ENCODE results near the gene OTUD4.
A peak's percentile ranks its signal among the peaks of the same experiment; 100 is the strongest.
"Not testable (repeated sequence)": the region's sequence is repeated elsewhere in the genome, so short reads cannot be mapped to it uniquely, and the experiment has no call there.

Gene OTUD4

DNA sequence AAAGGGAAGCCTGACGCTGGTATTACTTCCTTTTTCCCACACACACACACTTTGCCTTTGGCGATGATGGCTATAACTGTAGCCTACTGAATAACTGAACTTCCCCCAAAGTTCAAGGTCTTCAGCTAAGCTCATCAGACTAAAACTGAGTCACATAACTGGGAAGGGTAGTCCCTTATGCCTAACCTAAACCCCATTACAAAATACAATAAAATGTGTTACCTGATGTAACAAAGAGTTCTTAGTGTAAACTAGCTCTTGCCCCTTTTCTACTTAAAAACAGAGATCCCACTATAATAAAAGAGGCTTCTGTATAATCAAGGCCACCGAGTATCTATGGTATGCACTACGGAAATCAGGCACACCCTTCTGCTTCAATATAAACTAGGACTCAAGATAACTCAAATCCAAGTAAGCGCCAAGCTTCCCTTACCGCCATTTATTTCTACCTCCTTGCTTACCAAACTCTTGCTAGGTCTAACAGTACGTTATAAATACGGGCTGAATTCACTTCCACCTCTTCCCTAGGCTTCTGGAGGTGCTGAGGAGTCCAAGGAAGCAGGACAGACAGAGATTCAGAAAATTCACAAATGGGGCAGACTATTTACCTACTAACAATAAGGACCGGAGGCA, 2.4 kb downstream of the OTUD4 start:
- DNase-seq: peak; percentile 1 to 8

DNA sequence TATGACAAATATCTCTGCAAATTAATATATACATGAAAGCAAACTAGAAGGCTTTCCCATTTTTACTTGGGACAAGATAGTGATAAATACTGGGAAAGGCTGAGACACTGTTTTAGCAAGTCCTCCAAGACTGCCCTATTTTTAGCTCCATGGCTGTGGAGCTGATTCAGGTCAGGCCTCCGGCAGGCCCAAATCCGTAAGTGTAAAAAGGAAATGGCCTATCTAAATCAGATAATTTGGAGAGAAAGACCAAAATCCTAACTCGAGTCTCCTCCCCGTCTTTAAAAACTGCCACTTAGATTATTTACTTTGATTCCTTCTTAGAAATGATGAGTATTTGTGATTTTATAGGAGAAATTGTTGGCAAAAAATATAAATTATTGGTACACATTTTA, 2.9 kb downstream of the OTUD4 start:
- no peak for DNase-seq

DNA sequence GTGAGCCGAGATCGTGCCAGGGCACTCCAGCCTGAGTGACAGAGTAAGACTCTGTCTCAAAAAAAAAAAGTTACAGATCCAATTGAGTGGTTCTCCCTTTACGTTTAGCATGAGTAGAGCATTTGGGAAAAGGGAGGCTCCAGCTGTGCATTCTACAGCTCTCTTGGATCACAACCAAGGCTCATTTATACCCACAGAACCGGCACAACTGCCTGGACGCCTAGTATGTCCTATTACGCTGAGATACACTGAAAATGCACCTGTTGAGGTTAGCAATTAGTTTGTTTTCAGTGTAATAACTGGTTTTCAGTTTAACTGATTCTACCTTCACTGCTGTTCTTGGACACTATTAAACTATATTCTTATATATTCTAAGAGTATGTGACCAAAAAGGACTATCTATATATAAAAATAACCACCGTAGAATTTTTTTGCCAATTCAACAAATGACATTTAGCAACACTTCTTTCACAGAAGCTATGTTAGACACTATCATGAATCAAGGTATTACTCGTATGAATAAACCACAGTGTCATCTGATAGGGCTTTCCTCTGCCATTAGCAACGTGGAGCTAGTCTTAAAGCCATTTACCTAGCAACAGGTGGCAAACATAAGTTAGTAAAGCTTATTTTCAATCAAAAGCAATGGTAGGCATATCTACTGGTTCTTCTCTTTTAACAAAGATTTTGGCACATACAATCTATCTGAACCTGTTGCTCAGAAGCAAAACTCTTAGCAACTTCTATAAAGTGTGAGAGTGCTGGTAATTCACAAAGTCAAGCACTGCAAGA, 3.6 kb downstream of the OTUD4 start:
- DNase-seq: no peak

DNA sequence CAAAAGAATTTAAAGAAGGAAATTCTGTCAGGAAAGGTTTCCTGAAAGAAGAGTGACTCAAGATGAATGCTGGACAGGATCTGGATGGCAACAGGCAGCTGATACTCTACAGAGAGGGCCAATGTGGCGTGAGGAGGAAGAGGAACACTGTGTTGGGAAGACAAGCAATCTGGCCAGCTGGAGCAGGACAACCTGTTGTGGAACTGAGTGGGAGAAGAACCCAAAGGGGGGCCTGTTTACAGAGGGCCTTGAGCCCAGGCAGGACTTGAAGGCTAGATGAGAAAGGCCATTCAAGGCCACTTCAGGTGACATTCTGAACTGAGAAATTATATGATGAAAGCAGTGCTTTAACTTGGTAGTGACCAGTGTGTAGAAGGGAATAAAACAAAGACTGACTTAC, 8.5 kb downstream of the OTUD4 start:
- DNase-seq: no peak

DNA sequence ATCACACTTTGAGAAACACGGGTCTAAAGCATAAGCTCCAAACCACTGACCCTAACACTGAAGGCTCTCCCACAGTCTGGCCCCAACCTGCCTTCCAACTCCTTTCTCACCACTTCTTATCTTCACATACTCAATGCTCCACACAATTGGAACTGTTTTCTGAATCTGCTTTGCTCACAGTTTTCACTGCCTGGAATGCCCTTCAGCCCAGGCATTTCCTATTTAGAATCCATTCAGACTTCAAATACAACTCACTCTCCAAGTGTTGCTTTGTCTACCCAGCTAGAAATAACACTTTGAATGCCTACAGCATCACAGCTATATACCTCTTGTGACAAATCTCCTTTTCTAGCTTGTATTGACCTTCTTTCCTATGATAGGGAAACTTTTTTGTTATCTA, 10.2 kb downstream of the OTUD4 start:
- DNase-seq: no peak

DNA sequence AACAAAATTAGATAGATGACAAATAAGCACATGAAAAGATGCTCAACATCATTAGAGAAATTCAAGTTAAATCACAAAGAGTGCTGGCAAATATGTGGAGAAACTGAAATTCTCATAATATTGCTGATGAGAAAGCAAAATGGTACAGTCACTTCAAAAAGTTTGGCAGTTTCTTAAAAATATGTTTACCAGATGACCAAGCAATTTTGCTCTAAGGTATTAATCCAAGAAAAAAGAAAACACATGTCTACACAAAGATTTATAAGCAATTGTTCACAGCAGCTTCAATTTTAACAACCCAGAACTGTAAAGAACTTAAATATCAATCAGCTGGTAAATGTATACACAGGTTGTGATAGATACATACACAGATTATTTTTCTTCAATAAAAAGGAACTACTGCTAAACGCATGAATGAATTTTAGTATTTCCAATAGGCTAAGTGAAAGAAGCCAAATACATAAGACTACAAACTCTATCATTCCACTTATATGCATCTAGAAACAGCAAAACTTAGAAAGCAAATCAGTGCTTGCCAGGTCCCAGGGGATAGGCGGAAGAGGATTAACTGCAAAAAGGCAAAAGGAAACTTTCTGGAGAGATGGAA, 11.7 kb downstream of the OTUD4 start:
- DNase-seq: no peak

DNA sequence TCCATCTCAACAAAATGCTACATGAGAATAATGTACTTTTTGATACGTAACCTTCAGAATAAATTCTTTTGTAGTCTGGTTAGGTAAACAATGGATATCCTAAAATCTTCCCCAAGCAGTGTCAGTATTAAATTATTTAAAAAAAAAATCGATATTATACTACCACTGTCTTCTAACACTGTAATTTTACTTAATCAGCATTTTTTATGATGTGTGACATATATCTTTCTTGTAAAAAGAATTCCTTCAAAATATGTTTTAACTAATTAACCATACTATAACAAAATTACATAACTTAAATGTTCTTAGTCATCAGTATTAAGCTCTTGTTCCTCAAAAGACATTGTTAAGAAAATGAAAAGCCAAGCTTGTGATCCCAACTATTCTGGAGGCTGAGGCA, 12.5 kb downstream of the OTUD4 start:
- DNase-seq: no peak

DNA sequence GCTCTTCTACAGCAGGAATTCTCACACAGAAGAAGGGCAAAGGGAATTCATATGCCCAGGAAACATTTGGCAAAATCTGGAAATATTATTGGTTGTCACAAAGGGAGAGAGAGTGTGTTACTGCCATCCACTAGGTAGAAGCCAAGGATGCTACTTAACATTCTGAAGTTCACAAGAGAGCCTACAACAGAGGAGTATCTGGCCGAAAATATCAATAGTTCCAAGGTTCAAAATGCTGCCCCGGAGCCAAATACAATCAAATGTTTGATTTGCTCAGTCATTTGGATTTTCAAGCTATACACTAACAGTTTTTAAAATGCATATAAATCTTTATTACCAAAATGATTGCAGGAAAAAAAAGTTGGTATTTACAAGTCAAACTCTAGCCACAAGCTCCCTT, 18.8 kb downstream of the OTUD4 start:
- DNase-seq: no peak

DNA sequence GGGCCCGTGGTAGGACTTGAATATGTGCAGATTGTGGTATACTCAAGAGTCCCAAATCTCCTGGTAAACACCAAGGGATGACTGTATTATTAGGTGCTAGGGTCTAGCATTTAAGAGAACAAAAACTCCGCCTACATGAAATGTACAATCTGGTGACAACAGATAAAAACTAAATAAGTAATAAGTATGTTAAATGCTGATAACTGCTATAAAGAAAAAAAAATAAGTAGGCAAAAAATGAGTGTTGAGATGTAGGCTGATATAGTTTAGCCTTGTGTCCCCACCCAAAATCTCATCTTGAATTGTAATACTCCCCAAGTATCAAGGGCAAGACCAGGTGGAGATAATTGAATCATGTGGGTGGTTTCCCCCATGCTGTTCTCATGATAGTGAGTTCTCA, 23.4 kb downstream of the OTUD4 start:
- no peak for DNase-seq

DNA sequence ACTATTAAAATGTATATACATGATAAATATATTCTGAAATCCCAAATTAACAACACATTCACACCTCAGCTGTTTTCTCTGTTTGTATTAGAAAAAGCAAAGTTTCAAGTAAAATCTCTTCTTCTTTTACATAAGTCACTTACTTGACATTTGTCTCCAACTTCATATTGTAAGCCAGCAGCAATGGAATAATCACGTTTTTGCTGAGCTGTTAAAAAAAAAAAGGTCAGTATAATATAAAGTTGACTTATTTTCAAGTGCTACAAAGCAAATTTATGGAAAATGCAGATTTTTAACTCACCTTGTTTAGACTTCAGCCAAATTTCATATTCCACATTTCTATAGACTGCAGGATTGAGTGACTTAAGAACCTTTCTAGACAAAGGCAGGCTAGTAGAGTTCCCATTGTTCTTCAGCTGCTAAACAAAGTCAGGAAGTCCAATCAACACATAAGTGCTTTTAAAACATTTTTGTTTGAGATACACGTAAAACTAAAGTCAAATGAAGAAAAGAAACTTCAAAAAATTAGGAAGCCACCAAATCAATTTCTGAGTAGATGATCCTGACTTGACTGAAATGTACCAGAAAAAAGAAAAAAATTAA, 25.0 kb downstream of the OTUD4 start:
- no peak for DNase-seq

DNA sequence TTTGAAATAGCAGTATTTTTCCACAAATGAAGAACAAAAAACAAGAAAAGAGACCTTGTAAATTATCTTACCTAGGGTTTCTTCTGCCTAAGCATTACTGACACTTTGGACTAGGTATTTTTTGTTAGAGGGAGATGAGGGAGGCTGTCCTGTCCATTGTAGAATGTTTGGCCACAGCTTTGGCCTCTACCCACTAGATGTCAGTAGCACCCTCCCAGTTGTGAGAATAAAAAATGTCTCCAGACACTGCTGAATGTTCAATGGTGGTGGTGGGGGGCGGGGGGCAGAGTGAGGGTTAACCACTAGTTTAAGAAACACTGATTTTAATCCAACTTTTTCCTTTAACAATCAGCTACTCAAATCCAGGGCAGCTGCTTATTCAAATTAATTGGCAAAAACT, 25.8 kb downstream of the OTUD4 start:
- peak; percentile 3 to 12 for DNase-seq

DNA sequence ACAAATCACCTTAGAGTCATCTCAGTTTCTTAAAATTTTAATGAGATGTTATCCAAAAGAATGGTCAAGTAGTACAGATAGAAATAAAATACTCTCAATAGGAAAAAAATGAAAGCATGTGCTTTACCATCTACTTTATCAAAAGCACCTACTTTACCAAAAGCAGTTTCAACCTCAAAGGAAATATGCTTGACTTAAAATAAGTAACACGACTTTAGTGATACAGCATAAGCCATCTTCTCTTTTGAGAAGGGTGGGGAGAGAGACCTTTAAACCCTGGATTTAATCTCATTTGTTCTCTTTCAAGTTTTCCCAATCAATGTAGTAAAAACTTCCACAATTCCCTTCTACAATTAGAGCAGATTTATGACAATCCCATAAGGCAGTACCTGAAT, 26.5 kb downstream of the OTUD4 start:
- DNase-seq: no peak

DNA sequence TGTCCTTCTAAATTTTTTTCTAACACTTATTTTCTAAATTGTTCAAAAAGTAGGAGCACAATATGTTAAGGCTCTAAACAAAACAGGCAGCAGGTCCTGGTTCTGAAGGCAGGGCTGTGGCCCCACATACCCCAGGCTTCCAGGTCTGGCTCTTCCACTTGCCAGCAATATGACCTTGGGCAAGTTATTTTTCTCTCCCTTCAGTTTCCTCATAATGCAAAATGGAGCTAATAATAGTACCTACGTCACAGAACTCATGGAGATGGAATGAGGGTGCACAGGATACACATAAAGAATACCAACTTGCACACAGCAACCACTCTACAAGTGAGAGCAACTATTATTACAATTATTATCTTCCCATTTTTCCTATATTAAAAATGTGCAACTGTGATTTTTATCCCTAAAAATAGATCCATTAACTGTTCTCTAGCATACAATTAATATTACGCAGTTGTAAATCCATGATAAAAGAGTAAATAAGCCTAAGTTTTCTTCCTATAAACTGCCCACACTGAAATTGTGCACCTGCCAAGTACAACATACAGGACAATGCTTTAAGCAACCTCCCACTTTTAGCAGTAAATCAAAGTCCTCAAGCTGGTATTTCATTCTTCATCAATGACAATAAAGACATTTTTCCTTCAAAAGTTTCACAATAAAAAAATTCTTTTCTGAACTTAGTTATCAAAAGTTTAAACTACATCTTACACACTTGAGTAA, 27.0 kb downstream of the OTUD4 start:
- no peak for DNase-seq

DNA sequence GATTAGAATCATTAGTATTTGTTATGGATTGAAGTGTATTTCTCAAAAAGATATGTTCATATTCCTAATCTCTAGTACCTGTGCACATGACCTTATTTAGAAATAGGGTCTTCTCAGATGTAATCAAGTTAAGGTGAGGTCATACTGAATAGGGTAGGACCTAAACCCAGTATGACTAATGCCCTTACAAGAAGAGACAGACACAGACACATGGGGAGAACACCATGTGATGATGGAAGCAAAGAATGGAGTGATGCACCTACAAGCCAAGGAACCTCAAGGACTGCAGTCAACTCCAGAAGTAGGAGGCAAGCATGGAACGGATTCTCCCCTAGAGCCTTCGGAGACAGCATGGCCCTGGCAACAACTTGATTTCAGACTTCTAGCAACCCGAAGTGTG, 31.4 kb downstream of the OTUD4 start:
- no peak for DNase-seq

DNA sequence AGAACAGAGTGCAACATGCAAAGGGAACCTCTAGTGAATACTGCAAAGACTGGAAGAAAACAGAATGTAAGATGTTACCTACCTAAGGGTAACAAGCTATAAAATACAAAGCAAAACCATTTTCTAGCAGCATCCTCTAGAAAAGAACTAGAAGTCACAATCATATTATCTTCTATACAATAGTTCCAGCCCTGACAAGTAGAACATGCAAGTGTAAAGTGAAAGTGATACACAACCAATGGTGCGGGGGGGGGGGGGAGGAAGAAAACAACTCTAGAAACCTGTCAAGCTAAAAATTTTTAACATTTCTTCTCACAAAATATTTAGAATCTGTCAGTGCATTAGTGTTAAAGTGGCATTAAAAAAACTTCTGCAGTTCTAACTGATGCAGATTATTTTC, 44.2 kb downstream of the OTUD4 start:
- DNase-seq: not testable (repeated sequence)

DNA sequence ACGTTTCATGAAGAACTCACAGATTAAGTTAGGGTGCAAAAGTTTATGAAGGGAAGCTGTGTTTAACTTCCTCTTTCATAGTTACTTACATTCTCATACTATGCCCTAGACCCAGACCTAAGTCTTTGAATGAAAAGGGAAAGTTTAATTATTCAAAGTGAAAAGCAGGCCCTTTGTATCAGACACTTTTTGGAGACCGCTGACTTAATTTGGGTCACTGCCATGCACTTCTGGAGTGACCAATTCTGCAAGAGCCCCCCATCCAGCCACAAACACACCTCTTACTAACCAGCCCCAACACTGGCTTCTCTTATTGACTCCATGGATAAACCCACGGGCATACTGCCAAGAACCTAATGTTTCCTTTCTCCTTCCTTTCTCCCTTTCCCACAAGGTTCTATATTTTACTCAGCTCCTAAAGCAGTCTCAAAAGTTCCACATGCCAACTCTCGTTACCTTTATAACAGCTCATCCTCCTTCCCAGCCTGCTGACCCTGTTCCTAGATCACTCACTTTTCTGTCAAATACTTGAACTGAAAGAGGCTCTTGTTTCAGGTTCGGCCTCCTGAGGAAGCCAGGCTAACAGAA, 47.8 kb downstream of the OTUD4 start:
- no peak for DNase-seq

DNA sequence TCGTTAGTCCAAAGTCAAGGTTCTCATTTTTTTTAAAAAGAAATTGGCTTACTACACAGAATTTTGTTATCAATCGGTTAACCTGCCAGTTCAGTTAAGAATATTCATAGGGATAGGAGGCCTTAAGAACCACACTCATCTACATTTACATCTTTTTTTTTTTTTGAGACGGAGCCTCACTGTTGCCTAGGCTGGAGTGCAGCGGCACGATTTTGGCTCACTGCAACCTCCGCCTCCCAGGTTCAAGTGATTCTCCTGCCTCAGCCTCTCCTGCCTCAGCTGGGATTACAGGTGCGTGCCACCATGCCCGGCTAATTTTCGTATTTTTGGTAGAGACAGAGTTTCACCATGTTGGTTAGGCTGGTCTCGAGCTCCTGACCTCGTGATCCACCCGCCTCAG, 48.5 kb downstream of the OTUD4 start:
- no peak for DNase-seq

DNA sequence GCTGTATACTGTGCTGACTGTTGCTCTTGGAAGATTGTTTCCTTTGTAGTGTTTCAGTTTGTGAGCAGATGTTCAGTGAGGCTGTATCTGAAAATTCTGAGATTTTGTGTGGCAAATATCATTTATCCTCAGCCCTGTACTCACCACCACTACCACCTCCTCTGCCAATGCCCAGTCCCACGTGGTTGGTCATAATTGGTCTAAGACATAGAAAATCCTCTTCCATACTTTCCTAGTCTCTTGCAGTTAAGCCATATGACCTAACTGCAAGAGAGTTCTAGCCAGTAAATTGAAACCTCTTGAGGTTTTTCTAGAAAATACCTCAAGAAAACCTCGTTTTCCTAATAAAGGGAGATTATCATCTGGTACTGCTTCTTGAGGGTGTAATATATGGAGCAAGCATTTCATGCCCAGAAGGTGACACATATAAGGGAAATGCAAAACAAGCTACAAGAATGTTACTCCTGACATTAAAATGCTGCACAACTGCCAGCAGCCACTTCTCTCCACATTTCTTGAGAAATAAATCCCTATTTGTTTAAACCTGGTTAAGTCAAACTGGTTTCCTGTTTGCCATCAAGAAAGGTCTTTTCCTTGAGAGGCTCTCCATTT, 49.5 kb downstream of the OTUD4 start:
- no peak for DNase-seq

DNA sequence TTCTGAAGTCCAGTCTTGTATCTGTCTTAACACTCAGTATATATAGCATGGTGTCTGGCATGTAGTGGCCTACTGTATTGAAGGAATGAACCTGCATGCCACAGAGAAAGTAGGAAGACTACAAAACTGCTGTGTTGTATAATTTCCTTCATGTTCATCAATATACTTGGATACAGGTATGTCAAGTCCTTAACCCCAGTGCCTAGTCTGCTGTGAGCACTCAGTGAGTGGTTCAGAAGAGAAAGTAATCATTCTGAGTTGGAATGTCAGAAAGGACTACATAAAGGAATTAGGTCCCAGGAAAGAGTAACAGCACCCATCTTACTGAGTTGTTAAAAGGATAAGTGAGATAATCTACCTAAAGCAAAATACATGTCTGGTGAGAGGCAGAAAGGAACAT, 50.3 kb downstream of the OTUD4 start:
- no peak for DNase-seq

DNA sequence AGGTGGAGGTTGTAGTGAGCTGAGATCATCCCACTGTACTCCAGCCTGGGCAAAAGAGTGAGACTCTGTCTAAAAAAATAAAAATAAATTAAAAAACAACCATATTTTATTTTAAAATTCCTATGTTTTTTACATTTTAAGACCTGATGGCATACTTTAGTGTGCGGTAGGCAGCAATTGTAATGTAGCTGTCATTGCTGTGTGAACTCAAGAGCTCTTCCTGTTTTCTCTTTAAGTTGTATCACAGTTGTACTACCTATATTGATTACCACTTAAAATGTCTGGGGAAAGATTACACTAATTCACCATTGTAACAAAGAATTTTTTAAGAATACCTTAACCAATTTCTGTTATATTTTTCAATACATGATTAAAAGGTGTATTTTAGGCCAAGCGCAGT, 55.0 kb downstream of the OTUD4 start:
- no peak for DNase-seq

DNA sequence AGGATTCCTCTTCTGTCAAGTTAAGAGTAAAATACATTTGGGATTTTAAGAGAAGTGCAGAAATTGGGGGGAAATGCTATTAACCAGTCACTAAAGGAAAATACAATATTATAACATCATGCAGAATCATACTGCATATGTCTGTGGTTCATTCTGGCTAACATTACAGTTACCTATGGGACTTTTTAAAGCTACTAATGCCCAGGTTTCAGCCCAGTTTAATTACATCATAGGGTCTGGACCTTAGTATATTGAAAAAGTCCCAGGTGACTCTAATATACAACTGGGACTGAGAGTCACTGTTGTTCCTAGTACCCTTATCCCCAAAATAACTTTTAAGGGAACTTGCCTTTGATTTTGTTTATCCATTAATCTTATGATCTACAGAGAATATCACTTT, 72.3 kb downstream of the OTUD4 start:
- DNase-seq: no peak

DNA sequence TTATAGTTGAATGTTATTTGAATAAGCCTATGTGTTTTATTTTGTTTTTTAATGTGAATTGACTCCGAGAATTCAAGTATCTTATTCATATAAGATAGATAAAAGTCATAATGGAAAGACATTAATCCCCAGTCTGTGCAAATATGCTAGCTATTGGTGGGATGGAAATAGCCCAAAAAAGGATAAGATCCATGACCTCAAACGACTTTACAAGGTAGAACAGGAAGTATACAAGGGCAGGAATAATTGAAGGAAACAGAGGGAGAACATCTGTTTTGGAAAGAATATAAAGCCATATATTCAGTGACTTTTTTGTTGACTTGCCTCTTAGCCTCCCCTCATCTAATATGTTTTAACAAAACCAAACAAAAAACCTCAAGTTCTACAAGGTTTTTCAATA, 73.3 kb downstream of the OTUD4 start:
- no peak for DNase-seq
